Hepatocyte (in vitro differentiated cells): ENCODE measurements around the gene MICAL3. TPM values are rescaled to one million over a fixed set of nuclear protein-coding genes. Genes with fewer than 3 reads are reported as not detected.
"Not testable (repeated sequence)": the region's sequence is repeated elsewhere in the genome, so short reads cannot be mapped to it uniquely, and the experiment has no call there.

Source experiments
- DNase-seq: peaks from one replicate; pipeline ENCODE4 v3.0.0-alpha.2; 2016; ENCODE audit warnings: low spot score
- H2AFZ ChIP-seq: fragments of 200-600 bp; sonication (generic); 2 replicates; pipeline ENCODE4 v1.6.0; 2016; ENCODE audit warnings: antibody characterized with exemption, mild to moderate bottlenecking
- H3K27ac ChIP-seq: fragments of 200-600 bp; sonication (generic); 2 replicates; pipeline ENCODE4 v1.5.1; 2016; ENCODE audit warnings: mild to moderate bottlenecking
- H3K27me3 ChIP-seq: fragments of 200-600 bp; sonication (generic); 2 replicates; pipeline ENCODE4 v1.6.1; 2016
- H3K36me3 ChIP-seq: fragments of 200-600 bp; sonication (generic); replicated peaks from 2 replicates; pipeline ENCODE4 v1.5.1; 2016; ENCODE audit warnings: low read depth; ENCODE audit not compliant: insufficient read depth
- H3K4me1 ChIP-seq: fragments of 200-600 bp; sonication (generic); 2 replicates; pipeline ENCODE4 v1.5.1; 2016; ENCODE audit warnings: mild to moderate bottlenecking, moderate library complexity; ENCODE audit not compliant: insufficient read depth
- H3K4me2 ChIP-seq: fragments of 200-600 bp; sonication (generic); 2 replicates; pipeline ENCODE4 v1.6.0; 2016
- H3K4me3 ChIP-seq: fragments of 200-600 bp; sonication (generic); 2 replicates; pipeline ENCODE4 v1.5.1; 2016; ENCODE audit warnings: mild to moderate bottlenecking
- H3K79me2 ChIP-seq: fragments of 200-600 bp; sonication (generic); 2 replicates; pipeline ENCODE4 v1.6.0; 2017; ENCODE audit warnings: mild to moderate bottlenecking
- H3K9me2 ChIP-seq: fragments of 200-600 bp; sonication (generic); replicated peaks from 2 replicates; pipeline ENCODE4 v1.6.0; 2017; ENCODE audit warnings: mild to moderate bottlenecking; ENCODE audit not compliant: insufficient read depth
- H3K9me3 ChIP-seq: fragments of 200-600 bp; sonication (generic); 2 replicates; pipeline ENCODE4 v1.5.1; 2016; ENCODE audit warnings: low read depth, mild to moderate bottlenecking
- H4K20me1 ChIP-seq: fragments of 200-600 bp; sonication (generic); 2 replicates; pipeline ENCODE4 v1.6.0; 2016; ENCODE audit warnings: mild to moderate bottlenecking; ENCODE audit not compliant: insufficient read depth, poor library complexity, severe bottlenecking
- EZH2 ChIP-seq: fragments of 200-600 bp; sonication (generic); IDR thresholded peaks from 2 replicates; pipeline ENCODE4 v1.6.1; 2016; ENCODE audit warnings: antibody characterized with exemption, mild to moderate bottlenecking, borderline replicate concordance
- EZH2phosphoT487 ChIP-seq: fragments of 200-600 bp; sonication (generic); IDR thresholded peaks from one replicate; pipeline ENCODE4 v1.6.1; 2018; ENCODE audit warnings: antibody characterized with exemption, mild to moderate bottlenecking, low read depth, moderate library complexity; ENCODE audit not compliant: unreplicated experiment, severe bottlenecking
- WGBS: methylation state at CpG from one replicate; pipeline ENCODE4 v1.1.6; 2016; ENCODE audit warnings: low lambda C conversion rate; ENCODE audit errors: missing lambda C conversion rate; 5-methylcytosine and 5-hydroxymethylcytosine counted together
- polyA plus RNA-seq: library from polyadenylated mRNA; unstranded; fragments of >200 nt; fragmentation: Nextera tagmentation; extraction: Ambion mirVana; gene quantifications from 2 replicates; pipeline ENCODE4 v1.2.1, GENCODE V29; 2016
- total RNA-seq: library from RNA; depleted of rRNA; stranded (reverse); fragments of >200 nt; gene quantifications from 2 replicates; pipeline ENCODE4 v1.2.3, GENCODE V29; 2014
- TF ChIP-seq, protein P1 (sequence below): fragments of 200-600 bp; sonication (generic); IDR thresholded peaks from 2 replicates; pipeline ENCODE4 v1.5.1; 2016; ENCODE audit warnings: antibody characterized with exemption, mild to moderate bottlenecking; ENCODE audit not compliant: poor library complexity

The MICAL3 gene
- total and polyA plus RNA-seq, 2 experiments from 2014 or later, result 4.6 to 22.7 TPM

GRCh38 chr22:18021431-18021830, 2.9 kb downstream of the MICAL3 start:
- H3K27me3 ChIP-seq, result no peaks in the 10 kb centered on the region

GRCh38 chr22:18020743-18021142, 3.6 kb downstream of the MICAL3 start:
- not testable (repeated sequence) for H3K36me3 ChIP-seq, H3K27ac ChIP-seq, H3K27me3 ChIP-seq, H2AFZ ChIP-seq, DNase-seq, H3K4me2 ChIP-seq, H3K9me3 ChIP-seq, H3K9me2 ChIP-seq, H3K4me3 ChIP-seq, H3K79me2 ChIP-seq, H4K20me1 ChIP-seq
- 96% methylated on average over 2 of the region's 2 CpGs for WGBS
- peaks cover 11% of the 10 kb centered on the region for H3K4me1 ChIP-seq

More at GRCh38 chr22:18021431-18021830, 2.9 kb downstream of the MICAL3 start:
- H3K36me3 ChIP-seq, result no peaks in the 10 kb centered on the region
- no peak for DNase-seq
- H3K4me2 ChIP-seq, result no peak overlapping the region
- peaks cover 11% of the 10 kb centered on the region for H3K4me1 ChIP-seq
- TF ChIP-seq EZH2, result no peak
- TF ChIP-seq, protein P1, sequence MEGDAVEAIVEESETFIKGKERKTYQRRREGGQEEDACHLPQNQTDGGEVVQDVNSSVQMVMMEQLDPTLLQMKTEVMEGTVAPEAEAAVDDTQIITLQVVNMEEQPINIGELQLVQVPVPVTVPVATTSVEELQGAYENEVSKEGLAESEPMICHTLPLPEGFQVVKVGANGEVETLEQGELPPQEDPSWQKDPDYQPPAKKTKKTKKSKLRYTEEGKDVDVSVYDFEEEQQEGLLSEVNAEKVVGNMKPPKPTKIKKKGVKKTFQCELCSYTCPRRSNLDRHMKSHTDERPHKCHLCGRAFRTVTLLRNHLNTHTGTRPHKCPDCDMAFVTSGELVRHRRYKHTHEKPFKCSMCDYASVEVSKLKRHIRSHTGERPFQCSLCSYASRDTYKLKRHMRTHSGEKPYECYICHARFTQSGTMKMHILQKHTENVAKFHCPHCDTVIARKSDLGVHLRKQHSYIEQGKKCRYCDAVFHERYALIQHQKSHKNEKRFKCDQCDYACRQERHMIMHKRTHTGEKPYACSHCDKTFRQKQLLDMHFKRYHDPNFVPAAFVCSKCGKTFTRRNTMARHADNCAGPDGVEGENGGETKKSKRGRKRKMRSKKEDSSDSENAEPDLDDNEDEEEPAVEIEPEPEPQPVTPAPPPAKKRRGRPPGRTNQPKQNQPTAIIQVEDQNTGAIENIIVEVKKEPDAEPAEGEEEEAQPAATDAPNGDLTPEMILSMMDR, result no peak
- no peak for TF ChIP-seq EZH2phosphoT487
- H3K79me2 ChIP-seq, result no peaks in the 10 kb centered on the region
- H2AFZ ChIP-seq, result no peak overlapping the region
- H3K4me3 ChIP-seq, result no peak overlapping the region
- 87% methylated on average over 2 of the region's 2 CpGs for WGBS
- H3K27ac ChIP-seq, result no peak overlapping the region
- no peaks in the 10 kb centered on the region for H3K9me3 ChIP-seq
- no peaks in the 10 kb centered on the region for H3K9me2 ChIP-seq
- no peaks in the 10 kb centered on the region for H4K20me1 ChIP-seq

DNA sequence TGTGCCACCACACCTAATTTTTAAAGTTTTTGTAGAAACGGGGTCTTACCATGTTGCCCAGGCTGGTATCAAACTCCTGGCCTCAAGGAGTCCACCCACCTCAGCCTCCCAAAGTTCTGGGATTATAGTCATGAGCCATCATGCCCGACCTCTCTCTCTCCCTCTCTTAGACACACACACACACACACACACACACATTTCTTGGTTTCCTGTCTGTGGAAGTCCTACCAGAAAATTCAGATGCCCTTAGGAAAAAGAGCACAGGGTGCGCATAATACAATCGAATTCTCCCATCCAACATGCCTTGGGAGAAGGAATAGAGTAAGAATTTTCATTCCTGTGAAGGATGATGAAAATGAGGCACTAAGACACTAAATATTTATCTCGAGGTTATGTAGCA, 10.4 kb downstream of the MICAL3 start:
- H3K27me3 ChIP-seq, result no peaks in the 10 kb centered on the region
- H4K20me1 ChIP-seq, result no peaks in the 10 kb centered on the region
- H3K9me2 ChIP-seq, result no peaks in the 10 kb centered on the region
- H2AFZ ChIP-seq, result no peak overlapping the region
- no peaks in the 10 kb centered on the region for H3K9me3 ChIP-seq
- no peak for TF ChIP-seq EZH2phosphoT487
- TF ChIP-seq EZH2, result no peak
- TF ChIP-seq, protein P1, result no peak
- H3K27ac ChIP-seq, result no peak overlapping the region
- H3K79me2 ChIP-seq, result no peaks in the 10 kb centered on the region
- H3K4me2 ChIP-seq, result no peak overlapping the region
- H3K4me1 ChIP-seq, result no peaks in the 10 kb centered on the region
- no peak for DNase-seq
- 75% methylated on average over 5 of the region's 5 CpGs for WGBS
- no peaks in the 10 kb centered on the region for H3K36me3 ChIP-seq
- no peak overlapping the region for H3K4me3 ChIP-seq

GRCh38 chr22:18013436-18013835, 10.9 kb downstream of the MICAL3 start:
- no peak for DNase-seq
- no peaks in the 10 kb centered on the region for H3K36me3 ChIP-seq
- no peaks in the 10 kb centered on the region for H3K27me3 ChIP-seq
- H3K9me3 ChIP-seq, result no peaks in the 10 kb centered on the region
- no peak overlapping the region for H3K4me2 ChIP-seq
- H2AFZ ChIP-seq, result no peak overlapping the region
- no peaks in the 10 kb centered on the region for H4K20me1 ChIP-seq
- H3K4me1 ChIP-seq, result no peaks in the 10 kb centered on the region
- no peak for TF ChIP-seq EZH2phosphoT487
- TF ChIP-seq EZH2, result no peak
- TF ChIP-seq, protein P1, result no peak
- H3K9me2 ChIP-seq, result no peaks in the 10 kb centered on the region
- 100% methylated on average over 2 of the region's 2 CpGs for WGBS
- no peak overlapping the region for H3K4me3 ChIP-seq
- H3K79me2 ChIP-seq, result no peaks in the 10 kb centered on the region
- H3K27ac ChIP-seq, result no peak overlapping the region
